NCI-H2196 treated with DMSO at 0.1 percent for 48 hours (cell line): Measurements from ENCODE around the gene FHIT.
"Not testable (repeated sequence)": the region's sequence is repeated elsewhere in the genome, so short reads cannot be mapped to it uniquely, and the experiment has no call there.

Experiments used
- DNase-seq: peaks from one replicate; lab custom pipeline; 2025; ENCODE audit not compliant: unreplicated experiment; lab: John Stamatoyannopoulos, UW

Gene FHIT

GRCh38 chr3:60948488-60948887 lies 302.8 kb downstream of the FHIT start:
- no peak for DNase-seq

- no peak for DNase-seq
Measured at GRCh38 chr3:60935709-60936108, 315.5 kb downstream of the FHIT start.

GRCh38 chr3:60933824-60934223 lies 317.4 kb downstream of the FHIT start:
- no peak for DNase-seq

GRCh38 chr3:60932643-60933042 lies 318.6 kb downstream of the FHIT start:
- no peak for DNase-seq

- no peak for DNase-seq
Measured at GRCh38 chr3:60932170-60932569, 319.1 kb downstream of the FHIT start.

GRCh38 chr3:60931452-60931851 lies 319.8 kb downstream of the FHIT start:
- no peak for DNase-seq

GRCh38 chr3:60920519-60920918 lies 330.7 kb downstream of the FHIT start:
- no peak for DNase-seq

GRCh38 chr3:60919296-60919695 lies 332.0 kb downstream of the FHIT start:
- no peak for DNase-seq

GRCh38 chr3:60917141-60917540 lies 334.1 kb downstream of the FHIT start:
- DNase-seq = no peak

- DNase-seq = no peak
Measured at GRCh38 chr3:60916546-60916945, 334.7 kb downstream of the FHIT start.

GRCh38 chr3:60913474-60913873 lies 337.8 kb downstream of the FHIT start:
- DNase-seq = no peak

- DNase-seq = no peak
Measured at GRCh38 chr3:60912876-60913275, 338.4 kb downstream of the FHIT start.

- DNase-seq = no peak
Measured at GRCh38 chr3:60912142-60912541, 339.1 kb downstream of the FHIT start.

- DNase-seq = no peak
Measured at GRCh38 chr3:60909526-60909925, 341.7 kb downstream of the FHIT start.

- no peak for DNase-seq
Measured at GRCh38 chr3:60906283-60906682, 345.0 kb downstream of the FHIT start.

GRCh38 chr3:60898321-60898720 lies 352.9 kb downstream of the FHIT start:
- DNase-seq = no peak

- no peak for DNase-seq
Measured at GRCh38 chr3:60893946-60894345, 357.3 kb downstream of the FHIT start.

- no peak for DNase-seq
Measured at GRCh38 chr3:60890226-60890625, 361.0 kb downstream of the FHIT start.

- DNase-seq = not testable (repeated sequence)
Measured at GRCh38 chr3:60888952-60889351, 362.3 kb downstream of the FHIT start.

GRCh38 chr3:60887574-60887973 lies 363.7 kb downstream of the FHIT start:
- DNase-seq = no peak

- DNase-seq = no peak
Measured at GRCh38 chr3:60886518-60886917, 364.7 kb downstream of the FHIT start.

GRCh38 chr3:60884005-60884404 lies 367.2 kb downstream of the FHIT start:
- no peak for DNase-seq

- no peak for DNase-seq
Measured at GRCh38 chr3:60877188-60877587, 374.1 kb downstream of the FHIT start.

- no peak for DNase-seq
Measured at GRCh38 chr3:60870396-60870795, 380.9 kb downstream of the FHIT start.
